ENCODE results near the gene SPOUT1.

The SPOUT1 gene

DNA sequence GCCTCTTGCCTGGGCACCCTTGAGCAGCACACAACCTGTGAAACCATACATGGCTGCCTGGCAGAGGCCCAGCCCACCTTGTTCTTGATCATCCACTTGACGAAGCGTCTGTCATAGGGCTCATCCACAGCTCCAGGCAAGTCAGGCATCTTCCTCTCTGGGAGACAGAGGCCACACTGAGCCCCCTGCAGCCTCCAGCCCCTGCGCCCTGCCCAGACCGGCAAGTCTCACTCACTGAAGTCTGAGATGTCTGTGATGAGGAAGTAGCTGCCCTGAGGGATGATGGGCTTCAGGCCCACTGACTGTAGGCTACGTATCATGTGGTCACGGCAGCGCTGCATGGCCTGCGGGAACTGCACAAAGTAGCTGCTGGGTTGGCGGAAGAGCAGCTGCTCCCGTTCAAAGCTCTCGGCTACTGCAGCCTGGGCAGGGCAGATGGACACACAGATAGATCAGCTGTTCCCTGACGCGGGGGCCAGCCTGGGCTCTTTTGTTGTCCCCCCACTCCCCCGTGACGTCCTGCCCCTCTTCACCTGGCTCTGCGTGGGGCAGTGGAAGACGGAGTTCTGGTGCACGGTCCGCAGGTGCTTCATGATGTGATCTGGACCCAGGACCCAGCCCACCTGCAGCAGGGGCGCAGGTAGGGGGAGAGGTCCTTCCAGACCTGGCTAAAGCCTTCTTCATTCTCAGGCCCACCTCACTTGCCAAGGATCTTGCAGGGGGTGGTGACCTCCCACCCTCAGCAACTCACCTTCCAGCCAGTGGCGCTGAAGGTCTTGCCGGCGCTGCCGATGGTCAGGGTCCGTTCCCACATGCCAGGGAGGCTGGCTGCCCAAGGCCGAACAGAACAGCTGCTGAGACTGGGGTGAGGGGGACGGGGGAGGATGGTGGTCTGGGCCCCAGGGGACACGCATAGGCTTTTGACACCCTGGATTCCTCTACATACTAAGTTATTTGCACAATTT lies 5.9 kb upstream of the SPOUT1 start:
- no peaks in the 10 kb centered on the region for H3K9me3 ChIP-seq (ENCODE audit: insufficient read depth, low read depth, low read length)
- H4K20me1 ChIP-seq (ENCODE audit: insufficient read depth, low read length, poor library complexity, severe bottlenecking), result no peaks in the 10 kb centered on the region
- no peak overlapping the region for H3K4me3 ChIP-seq (ENCODE audit: low read length, poor library complexity, severe bottlenecking)
- no peaks in the 10 kb centered on the region for H3K9me2 ChIP-seq (replicated peaks; ENCODE audit: low read depth, low read length)
- H2AFZ ChIP-seq (ENCODE audit: low read length), result no peak overlapping the region
- H3K9ac ChIP-seq (ENCODE audit: low read depth, low read length, poor library complexity, severe bottlenecking), result no peak overlapping the region
- H3K4me2 ChIP-seq (ENCODE audit: low read depth, low read length, poor library complexity, severe bottlenecking), result no peak overlapping the region
- H3F3A ChIP-seq (ENCODE audit: low read depth), result no peaks in the 10 kb centered on the region
- TF ChIP-seq, protein P1, sequence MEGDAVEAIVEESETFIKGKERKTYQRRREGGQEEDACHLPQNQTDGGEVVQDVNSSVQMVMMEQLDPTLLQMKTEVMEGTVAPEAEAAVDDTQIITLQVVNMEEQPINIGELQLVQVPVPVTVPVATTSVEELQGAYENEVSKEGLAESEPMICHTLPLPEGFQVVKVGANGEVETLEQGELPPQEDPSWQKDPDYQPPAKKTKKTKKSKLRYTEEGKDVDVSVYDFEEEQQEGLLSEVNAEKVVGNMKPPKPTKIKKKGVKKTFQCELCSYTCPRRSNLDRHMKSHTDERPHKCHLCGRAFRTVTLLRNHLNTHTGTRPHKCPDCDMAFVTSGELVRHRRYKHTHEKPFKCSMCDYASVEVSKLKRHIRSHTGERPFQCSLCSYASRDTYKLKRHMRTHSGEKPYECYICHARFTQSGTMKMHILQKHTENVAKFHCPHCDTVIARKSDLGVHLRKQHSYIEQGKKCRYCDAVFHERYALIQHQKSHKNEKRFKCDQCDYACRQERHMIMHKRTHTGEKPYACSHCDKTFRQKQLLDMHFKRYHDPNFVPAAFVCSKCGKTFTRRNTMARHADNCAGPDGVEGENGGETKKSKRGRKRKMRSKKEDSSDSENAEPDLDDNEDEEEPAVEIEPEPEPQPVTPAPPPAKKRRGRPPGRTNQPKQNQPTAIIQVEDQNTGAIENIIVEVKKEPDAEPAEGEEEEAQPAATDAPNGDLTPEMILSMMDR (conservative IDR thresholded peaks at IDR 0.05; ENCODE audit: low read length), result no peak
- no peak for TF ChIP-seq EZH2phosphoT487 (IDR thresholded peaks at IDR 0.05; ENCODE audit: borderline replicate concordance)
- H3K27me3 ChIP-seq (ENCODE audit: insufficient read depth, low read length, poor library complexity, severe bottlenecking), result no peaks in the 10 kb centered on the region
- no peaks in the 10 kb centered on the region for H3K79me2 ChIP-seq (ENCODE audit: insufficient read depth, low read length)
- H3K36me3 ChIP-seq (ENCODE audit: insufficient read depth, low read length), result no peaks in the 10 kb centered on the region
- H3K4me1 ChIP-seq (ENCODE audit: insufficient read depth, low read length, poor library complexity, severe bottlenecking), result no peaks in the 10 kb centered on the region

DNA sequence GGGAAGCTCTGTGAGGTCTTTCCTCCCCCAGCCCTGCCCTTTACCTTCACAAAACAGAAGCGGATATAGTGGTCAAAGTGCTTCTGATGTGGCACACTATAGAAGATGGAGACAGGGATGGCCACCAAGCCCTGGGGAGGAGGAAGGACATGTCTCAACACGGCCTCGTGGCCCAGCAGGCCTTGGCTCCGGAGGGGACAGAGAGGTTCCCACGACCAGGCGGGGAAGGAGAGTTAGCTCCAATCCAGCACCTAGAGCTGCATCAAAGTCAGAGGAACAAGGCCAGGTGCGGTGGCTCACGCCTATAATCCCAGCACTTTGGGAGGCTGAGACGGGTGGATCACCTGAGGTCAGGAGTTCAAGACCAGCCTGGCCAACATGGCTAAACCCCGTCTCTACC lies 4.1 kb upstream of the SPOUT1 start:
- Histone ChIP-seq H3K4me2 (ENCODE audit: low read depth, low read length, poor library complexity, severe bottlenecking) (no peak overlapping the region), H3K4me1 (ENCODE audit: insufficient read depth, low read length, poor library complexity, severe bottlenecking) (no peaks in the 10 kb centered on the region), H2AFZ (ENCODE audit: low read length) (no peak overlapping the region), H3K9ac (ENCODE audit: low read depth, low read length, poor library complexity, severe bottlenecking) (no peak overlapping the region), H3K27me3 (ENCODE audit: insufficient read depth, low read length, poor library complexity, severe bottlenecking) (no peaks in the 10 kb centered on the region), H3K36me3 (ENCODE audit: insufficient read depth, low read length) (no peaks in the 10 kb centered on the region), H3K9me3 (ENCODE audit: insufficient read depth, low read depth, low read length) (no peaks in the 10 kb centered on the region), H3F3A (ENCODE audit: low read depth) (no peaks in the 10 kb centered on the region), H3K4me3 (ENCODE audit: low read length, poor library complexity, severe bottlenecking) (no peak overlapping the region), H3K79me2 (ENCODE audit: insufficient read depth, low read length) (peaks cover 7% of the 10 kb centered on the region), H3K9me2 (replicated peaks; ENCODE audit: low read depth, low read length) (no peaks in the 10 kb centered on the region), H4K20me1 (ENCODE audit: insufficient read depth, low read length, poor library complexity, severe bottlenecking) (no peaks in the 10 kb centered on the region)
- TF ChIP-seq, protein P1 (conservative IDR thresholded peaks at IDR 0.05; ENCODE audit: low read length), result no peak
- TF ChIP-seq EZH2phosphoT487 (IDR thresholded peaks at IDR 0.05; ENCODE audit: borderline replicate concordance), result no peak

GRCh38 chr9:128828719-128829452 lies 708 bp downstream of the SPOUT1 start:
- peaks cover 12% of the 10 kb centered on the region for H3K79me2 ChIP-seq (ENCODE audit: insufficient read depth, low read length)
- peak overlapping the region; percentile 88 for H3K9ac ChIP-seq (ENCODE audit: low read depth, low read length, poor library complexity, severe bottlenecking)
- no peaks in the 10 kb centered on the region for H3K9me3 ChIP-seq (ENCODE audit: insufficient read depth, low read depth, low read length)
- H4K20me1 ChIP-seq (ENCODE audit: insufficient read depth, low read length, poor library complexity, severe bottlenecking), result no peaks in the 10 kb centered on the region
- H3K4me1 ChIP-seq (ENCODE audit: insufficient read depth, low read length, poor library complexity, severe bottlenecking), result no peaks in the 10 kb centered on the region
- H3K4me3 ChIP-seq (ENCODE audit: low read length, poor library complexity, severe bottlenecking), result peak overlapping the region; percentile 93
- peak overlapping the region; percentile 75 for H2AFZ ChIP-seq (ENCODE audit: low read length)
- H3K27me3 ChIP-seq (ENCODE audit: insufficient read depth, low read length, poor library complexity, severe bottlenecking), result no peaks in the 10 kb centered on the region
- peaks cover 7% of the 10 kb centered on the region; the same call in 1 of the 2 replicates for H3K36me3 ChIP-seq (ENCODE audit: insufficient read depth, low read length)
- H3K4me2 ChIP-seq (ENCODE audit: low read depth, low read length, poor library complexity, severe bottlenecking), result peak overlapping the region; percentile 90
- TF ChIP-seq EZH2phosphoT487 (IDR thresholded peaks at IDR 0.05; ENCODE audit: borderline replicate concordance), result no peak
- TF ChIP-seq, protein P1 (conservative IDR thresholded peaks at IDR 0.05; ENCODE audit: low read length), result no peak
- H3K9me2 ChIP-seq (replicated peaks; ENCODE audit: low read depth, low read length), result no peaks in the 10 kb centered on the region
- H3F3A ChIP-seq (ENCODE audit: low read depth), result no peaks in the 10 kb centered on the region
